Rectal smooth muscle tissue (tissue), 1 donor: ENCODE results near the gene MYO7A.

ENCODE experiments used
- H3K27ac ChIP-seq: one replicate; pipeline ENCODE4 v1.7.0; 2013; ENCODE audit warnings: low read depth, low read length, inconsistent platforms
- H3K27me3 ChIP-seq: one replicate; pipeline ENCODE4 v1.7.0; 2013; ENCODE audit warnings: low read length; ENCODE audit not compliant: control insufficient read depth, insufficient read depth
- H3K36me3 ChIP-seq: one replicate; pipeline ENCODE4 v1.7.0; 2013; ENCODE audit warnings: low read length; ENCODE audit not compliant: control insufficient read depth, insufficient read depth
- H3K4me1 ChIP-seq: one replicate; pipeline ENCODE4 v1.7.0; 2013; ENCODE audit warnings: low read length; ENCODE audit not compliant: control insufficient read depth, insufficient read depth
- H3K4me3 ChIP-seq: one replicate; pipeline ENCODE4 v1.7.0; 2013; ENCODE audit warnings: low read length
- H3K9ac ChIP-seq: one replicate; pipeline ENCODE4 v1.7.0; 2013; ENCODE audit warnings: low read length

The MYO7A gene

GRCh38 chr11:77173494-77173893 lies 45.4 kb downstream of the MYO7A start:
- Histone ChIP-seq H3K4me3 (no peak overlapping the region), H3K4me1 (no peaks in the 10 kb centered on the region), H3K27ac (no peak overlapping the region), H3K9ac (no peak overlapping the region), H3K27me3 (no peaks in the 10 kb centered on the region), H3K36me3 (no peaks in the 10 kb centered on the region)

- no peak overlapping the region for H3K27ac ChIP-seq
- no peaks in the 10 kb centered on the region for H3K27me3 ChIP-seq
- H3K4me1 ChIP-seq, result no peaks in the 10 kb centered on the region
- no peaks in the 10 kb centered on the region for H3K36me3 ChIP-seq
- no peak overlapping the region for H3K4me3 ChIP-seq
- H3K9ac ChIP-seq, result no peak overlapping the region
Observed at GRCh38 chr11:77174559-77174958, 46.5 kb downstream of the MYO7A start.

GRCh38 chr11:77175021-77175842 lies 47.2 kb downstream of the MYO7A start:
- Histone ChIP-seq H3K27me3 (no peaks in the 10 kb centered on the region), H3K4me3 (no peak overlapping the region), H3K9ac (no peak overlapping the region), H3K4me1 (no peaks in the 10 kb centered on the region), H3K27ac (no peak overlapping the region), H3K36me3 (no peaks in the 10 kb centered on the region)

GRCh38 chr11:77175869-77176539 lies 48.0 kb downstream of the MYO7A start:
- Histone ChIP-seq H3K4me3 (no peak overlapping the region), H3K36me3 (no peaks in the 10 kb centered on the region), H3K4me1 (no peaks in the 10 kb centered on the region), H3K27me3 (no peaks in the 10 kb centered on the region), H3K9ac (no peak overlapping the region), H3K27ac (no peak overlapping the region)

- H3K27ac ChIP-seq, result no peak overlapping the region
- no peak overlapping the region for H3K4me3 ChIP-seq
- H3K36me3 ChIP-seq, result no peaks in the 10 kb centered on the region
- H3K9ac ChIP-seq, result no peak overlapping the region
- no peaks in the 10 kb centered on the region for H3K4me1 ChIP-seq
- H3K27me3 ChIP-seq, result no peaks in the 10 kb centered on the region
Observed at GRCh38 chr11:77176996-77177395, 49.0 kb downstream of the MYO7A start.

- no peak overlapping the region for H3K4me3 ChIP-seq
- H3K27me3 ChIP-seq, result no peaks in the 10 kb centered on the region
- no peaks in the 10 kb centered on the region for H3K36me3 ChIP-seq
- no peak overlapping the region for H3K27ac ChIP-seq
- no peaks in the 10 kb centered on the region for H3K4me1 ChIP-seq
- no peak overlapping the region for H3K9ac ChIP-seq
Observed at GRCh38 chr11:77178150-77178549, 50.1 kb downstream of the MYO7A start.

- no peaks in the 10 kb centered on the region for H3K4me1 ChIP-seq
- H3K9ac ChIP-seq, result no peak overlapping the region
- H3K27me3 ChIP-seq, result no peaks in the 10 kb centered on the region
- H3K36me3 ChIP-seq, result no peaks in the 10 kb centered on the region
- no peak overlapping the region for H3K4me3 ChIP-seq
- H3K27ac ChIP-seq, result no peak overlapping the region
Observed at GRCh38 chr11:77179048-77179447, 51.0 kb downstream of the MYO7A start.

GRCh38 chr11:77179681-77180080 lies 51.6 kb downstream of the MYO7A start:
- H3K4me1 ChIP-seq, result no peaks in the 10 kb centered on the region
- H3K36me3 ChIP-seq, result no peaks in the 10 kb centered on the region
- H3K27ac ChIP-seq, result no peak overlapping the region

GRCh38 chr11:77180346-77180745 lies 52.3 kb downstream of the MYO7A start:
- no peak overlapping the region for H3K4me3 ChIP-seq
- no peaks in the 10 kb centered on the region for H3K36me3 ChIP-seq
- no peak overlapping the region for H3K27ac ChIP-seq
- H3K4me1 ChIP-seq, result no peaks in the 10 kb centered on the region
- no peak overlapping the region for H3K9ac ChIP-seq
- no peaks in the 10 kb centered on the region for H3K27me3 ChIP-seq

More at GRCh38 chr11:77179681-77180080, 51.6 kb downstream of the MYO7A start:
- H3K9ac ChIP-seq, result no peak overlapping the region
- no peaks in the 10 kb centered on the region for H3K27me3 ChIP-seq
- H3K4me3 ChIP-seq, result no peak overlapping the region

GRCh38 chr11:77181226-77181625 lies 53.2 kb downstream of the MYO7A start:
- Histone ChIP-seq H3K4me3 (no peak overlapping the region), H3K27me3 (no peaks in the 10 kb centered on the region), H3K4me1 (no peaks in the 10 kb centered on the region), H3K9ac (no peak overlapping the region), H3K27ac (no peak overlapping the region), H3K36me3 (no peaks in the 10 kb centered on the region)

GRCh38 chr11:77181799-77182541 lies 53.9 kb downstream of the MYO7A start:
- H3K4me1 ChIP-seq, result no peaks in the 10 kb centered on the region
- H3K27me3 ChIP-seq, result no peaks in the 10 kb centered on the region
- H3K9ac ChIP-seq, result no peak overlapping the region
- H3K27ac ChIP-seq, result no peak overlapping the region
- no peaks in the 10 kb centered on the region for H3K36me3 ChIP-seq
- no peak overlapping the region for H3K4me3 ChIP-seq

- H3K27me3 ChIP-seq, result no peaks in the 10 kb centered on the region
- H3K4me1 ChIP-seq, result no peaks in the 10 kb centered on the region
- no peak overlapping the region for H3K4me3 ChIP-seq
- H3K36me3 ChIP-seq, result no peaks in the 10 kb centered on the region
- H3K27ac ChIP-seq, result no peak overlapping the region
- H3K9ac ChIP-seq, result no peak overlapping the region
Observed at GRCh38 chr11:77182542-77183430, 54.7 kb downstream of the MYO7A start.
